Measurements from ENCODE around the gene RFX3. TPM values are rescaled to one million over a fixed set of nuclear protein-coding genes. Genes with fewer than 3 reads are reported as not detected.
A peak's percentile ranks its signal among the peaks of the same experiment; 100 is the strongest.

Gene RFX3
- total RNA-seq (2014; rRNA removed; shearing (Covaris generic)): 0.36 and 0.74 TPM in 2 replicates

- DNase-seq (ENCODE audit: low read depth): peak; percentile 98
These were observed at the start of gene RFX3 for GRCh38 chr9:3525836-3526164. TSS of gene RFX3 (minus strand) at chr9:3526001. CDS start at chr9:3395588, 130,413 bp downstream.

GRCh38 chr9:3571500-3571899, 45.7 kb upstream of the RFX3 start:
- DNase-seq (ENCODE audit: low read depth): no peak

GRCh38 chr9:3569529-3569928, 43.7 kb upstream of the RFX3 start:
- no peak for DNase-seq (ENCODE audit: low read depth)

- no peak for DNase-seq (ENCODE audit: low read depth)
These were observed 42.2 kb upstream of the RFX3 start for GRCh38 chr9:3567988-3568387.

- DNase-seq (ENCODE audit: low read depth): no peak
These were observed 27.4 kb upstream of the RFX3 start for GRCh38 chr9:3553076-3553765.

- DNase-seq (ENCODE audit: low read depth): no peak
These were observed 23.4 kb upstream of the RFX3 start for GRCh38 chr9:3549225-3549624.

GRCh38 chr9:3548648-3549047, 22.8 kb upstream of the RFX3 start:
- no peak for DNase-seq (ENCODE audit: low read depth)

- no peak for DNase-seq (ENCODE audit: low read depth)
These were observed 15.4 kb upstream of the RFX3 start for GRCh38 chr9:3541206-3541605.

GRCh38 chr9:3534614-3535404, 9.0 kb upstream of the RFX3 start:
- no peak for DNase-seq (ENCODE audit: low read depth)

GRCh38 chr9:3532158-3532557, 6.4 kb upstream of the RFX3 start:
- DNase-seq (ENCODE audit: low read depth): no peak

GRCh38 chr9:3528451-3528850, 2.6 kb upstream of the RFX3 start:
- no peak for DNase-seq (ENCODE audit: low read depth)

- peak; percentile 9 for DNase-seq (ENCODE audit: low read depth)
These were observed 1.5 kb upstream of the RFX3 start for GRCh38 chr9:3526997-3527940.

- DNase-seq (ENCODE audit: low read depth): peak; percentile 93
These were observed 580 bp upstream of the RFX3 start for GRCh38 chr9:3526165-3526996.

GRCh38 chr9:3525096-3525835, 535 bp downstream of the RFX3 start:
- DNase-seq (ENCODE audit: low read depth): peak; percentile 45

GRCh38 chr9:3521966-3522365, 3.8 kb downstream of the RFX3 start:
- DNase-seq (ENCODE audit: low read depth): no peak

- no peak for DNase-seq (ENCODE audit: low read depth)
These were observed 5.2 kb downstream of the RFX3 start for GRCh38 chr9:3520564-3520963.

- no peak for DNase-seq (ENCODE audit: low read depth)
These were observed 8.3 kb downstream of the RFX3 start for GRCh38 chr9:3517377-3518048.

- no peak for DNase-seq (ENCODE audit: low read depth)
These were observed 9.0 kb downstream of the RFX3 start for GRCh38 chr9:3516667-3517330.

- DNase-seq (ENCODE audit: low read depth): no peak
These were observed 10.4 kb downstream of the RFX3 start for GRCh38 chr9:3515405-3515804.

Data from Daoy (cell line).